ENCODE measurements around the gene ZCCHC17. TPM values are rescaled to one million over a fixed set of nuclear protein-coding genes. Genes with fewer than 3 reads are reported as not detected.
"Not testable (repeated sequence)": the region's sequence is repeated elsewhere in the genome, so short reads cannot be mapped to it uniquely, and the experiment has no call there.

Gene ZCCHC17
- total and polyA plus RNA-seq, 2 donors, result 32.6 to 35.4 TPM

- H3K4me3 ChIP-seq (ENCODE audit: low read length in 2 of 2), result no peak overlapping the region
- no peaks in the 10 kb centered on the region for H3K4me1 ChIP-seq (ENCODE audit: control insufficient read depth in 2 of 2, insufficient read depth in 2 of 2, low read length in 2 of 2)
- no peaks in the 10 kb centered on the region for H3K27me3 ChIP-seq (ENCODE audit: control insufficient read depth in 2 of 2, insufficient read depth in 1 of 2, low read length in 1 of 2)
- peaks cover 56 to 73% of the 10 kb centered on the region in 2 donors for H3K36me3 ChIP-seq (ENCODE audit: control insufficient read depth in 2 of 2, insufficient read depth in 2 of 2, low read length in 1 of 2)
- no peak overlapping the region for H3K27ac ChIP-seq (ENCODE audit: low read depth in 1 of 2, low read length in 1 of 2)
- no peaks in the 10 kb centered on the region for H3K9me3 ChIP-seq (ENCODE audit: control insufficient read depth in 2 of 2, insufficient read depth in 1 of 2, low read length in 1 of 2)
- WGBS, result 98% methylated on average over 3 of the region's 3 CpGs
- no peak for DNase-seq (ENCODE audit: low read depth in 6 of 9, low spot score in 9 of 9)
These were observed 33.4 kb upstream of the ZCCHC17 start for GRCh38 chr1:31263408-31263807.

- Histone ChIP-seq H3K27me3 (ENCODE audit: control insufficient read depth in 2 of 2, insufficient read depth in 1 of 2, low read length in 1 of 2) (no peaks in the 10 kb centered on the region), H3K36me3 (ENCODE audit: control insufficient read depth in 2 of 2, insufficient read depth in 2 of 2, low read length in 1 of 2) (peaks cover 58 to 74% of the 10 kb centered on the region in 2 donors), H3K27ac (ENCODE audit: low read depth in 1 of 2, low read length in 1 of 2) (no peak overlapping the region), H3K9me3 (ENCODE audit: control insufficient read depth in 2 of 2, insufficient read depth in 1 of 2, low read length in 1 of 2) (no peaks in the 10 kb centered on the region), H3K4me3 (ENCODE audit: low read length in 2 of 2) (no peak overlapping the region), H3K4me1 (ENCODE audit: control insufficient read depth in 2 of 2, insufficient read depth in 2 of 2, low read length in 2 of 2) (no peaks in the 10 kb centered on the region)
- 90% methylated on average over 1 of the region's 1 CpG for WGBS
- DNase-seq (ENCODE audit: low read depth in 6 of 9, low spot score in 9 of 9), result no peak
These were observed 31.9 kb upstream of the ZCCHC17 start for GRCh38 chr1:31264790-31265386.

- Histone ChIP-seq H3K9me3 (ENCODE audit: control insufficient read depth in 2 of 2, insufficient read depth in 1 of 2, low read length in 1 of 2) (no peaks in the 10 kb centered on the region), H3K36me3 (ENCODE audit: control insufficient read depth in 2 of 2, insufficient read depth in 2 of 2, low read length in 1 of 2) (peaks cover 59 to 79% of the 10 kb centered on the region in 2 donors), H3K4me3 (ENCODE audit: low read length in 2 of 2) (no peak overlapping the region), H3K4me1 (ENCODE audit: control insufficient read depth in 2 of 2, insufficient read depth in 2 of 2, low read length in 2 of 2) (no peaks in the 10 kb centered on the region), H3K27ac (ENCODE audit: low read depth in 1 of 2, low read length in 1 of 2) (no peak overlapping the region), H3K27me3 (ENCODE audit: control insufficient read depth in 2 of 2, insufficient read depth in 1 of 2, low read length in 1 of 2) (no peaks in the 10 kb centered on the region)
- DNase-seq (ENCODE audit: low read depth in 6 of 9, low spot score in 9 of 9), result no peak
- 94% methylated on average over 2 of the region's 2 CpGs for WGBS
These were observed 30.3 kb upstream of the ZCCHC17 start for GRCh38 chr1:31266547-31266946.

GRCh38 chr1:31272369-31272768, 24.5 kb upstream of the ZCCHC17 start:
- no peak overlapping the region for H3K27ac ChIP-seq (ENCODE audit: low read depth in 1 of 2, low read length in 1 of 2)
- 99% methylated on average over 3 of the region's 3 CpGs for WGBS
- H3K36me3 ChIP-seq (ENCODE audit: control insufficient read depth in 2 of 2, insufficient read depth in 2 of 2, low read length in 1 of 2), result peaks cover 52 to 68% of the 10 kb centered on the region in 2 donors

GRCh38 chr1:31273619-31274018, 23.2 kb upstream of the ZCCHC17 start:
- Histone ChIP-seq H3K27me3 (ENCODE audit: control insufficient read depth in 2 of 2, insufficient read depth in 1 of 2, low read length in 1 of 2) (no peaks in the 10 kb centered on the region), H3K36me3 (ENCODE audit: control insufficient read depth in 2 of 2, insufficient read depth in 2 of 2, low read length in 1 of 2) (peaks cover 48 to 68% of the 10 kb centered on the region in 2 donors), H3K4me3 (ENCODE audit: low read length in 2 of 2) (no peak overlapping the region), H3K27ac (ENCODE audit: low read depth in 1 of 2, low read length in 1 of 2) (no peak overlapping the region), H3K4me1 (ENCODE audit: control insufficient read depth in 2 of 2, insufficient read depth in 2 of 2, low read length in 2 of 2) (no peaks in the 10 kb centered on the region), H3K9me3 (ENCODE audit: control insufficient read depth in 2 of 2, insufficient read depth in 1 of 2, low read length in 1 of 2) (no peaks in the 10 kb centered on the region)
- 97% methylated on average over 2 of the region's 2 CpGs for WGBS
- DNase-seq (ENCODE audit: low read depth in 6 of 9, low spot score in 9 of 9), result no peak

More at GRCh38 chr1:31272369-31272768, 24.5 kb upstream of the ZCCHC17 start:
- Histone ChIP-seq H3K4me3 (ENCODE audit: low read length in 2 of 2) (no peak overlapping the region), H3K4me1 (ENCODE audit: control insufficient read depth in 2 of 2, insufficient read depth in 2 of 2, low read length in 2 of 2) (no peaks in the 10 kb centered on the region), H3K9me3 (ENCODE audit: control insufficient read depth in 2 of 2, insufficient read depth in 1 of 2, low read length in 1 of 2) (no peaks in the 10 kb centered on the region), H3K27me3 (ENCODE audit: control insufficient read depth in 2 of 2, insufficient read depth in 1 of 2, low read length in 1 of 2) (no peaks in the 10 kb centered on the region)
- DNase-seq (ENCODE audit: low read depth in 6 of 9, low spot score in 9 of 9), result no peak

- 99% methylated on average over 9 of the region's 9 CpGs for WGBS
- not testable (repeated sequence) for DNase-seq (ENCODE audit: low read depth in 6 of 9, low spot score in 9 of 9); H3K27ac ChIP-seq (ENCODE audit: low read depth in 1 of 2, low read length in 1 of 2); H3K4me3 ChIP-seq (ENCODE audit: low read length in 2 of 2); H3K27me3 ChIP-seq (ENCODE audit: control insufficient read depth in 2 of 2, insufficient read depth in 1 of 2, low read length in 1 of 2); H3K4me1 ChIP-seq (ENCODE audit: control insufficient read depth in 2 of 2, insufficient read depth in 2 of 2, low read length in 2 of 2); H3K9me3 ChIP-seq (ENCODE audit: control insufficient read depth in 2 of 2, insufficient read depth in 1 of 2, low read length in 1 of 2)
- H3K36me3 ChIP-seq (ENCODE audit: control insufficient read depth in 2 of 2, insufficient read depth in 2 of 2, low read length in 1 of 2), result peaks cover 34 to 69% of the 10 kb centered on the region in 2 donors
These were observed 14.4 kb upstream of the ZCCHC17 start for GRCh38 chr1:31282426-31282825.

GRCh38 chr1:31287791-31288190, 9.0 kb upstream of the ZCCHC17 start:
- DNase-seq (ENCODE audit: low read depth in 6 of 9, low spot score in 9 of 9); H3K27ac ChIP-seq (ENCODE audit: low read depth in 1 of 2, low read length in 1 of 2); H3K9me3 ChIP-seq (ENCODE audit: control insufficient read depth in 2 of 2, insufficient read depth in 1 of 2, low read length in 1 of 2); H3K4me3 ChIP-seq (ENCODE audit: low read length in 2 of 2); H3K4me1 ChIP-seq (ENCODE audit: control insufficient read depth in 2 of 2, insufficient read depth in 2 of 2, low read length in 2 of 2); H3K27me3 ChIP-seq (ENCODE audit: control insufficient read depth in 2 of 2, insufficient read depth in 1 of 2, low read length in 1 of 2): not testable (repeated sequence)
- WGBS, result 98% methylated on average over 4 of the region's 4 CpGs
- H3K36me3 ChIP-seq (ENCODE audit: control insufficient read depth in 2 of 2, insufficient read depth in 2 of 2, low read length in 1 of 2), result peaks cover 36 to 79% of the 10 kb centered on the region in 2 donors

- H3K36me3 ChIP-seq (ENCODE audit: control insufficient read depth in 2 of 2, insufficient read depth in 2 of 2, low read length in 1 of 2), result peaks cover 36 to 78% of the 10 kb centered on the region in 2 donors
These were observed 7.8 kb upstream of the ZCCHC17 start for GRCh38 chr1:31289021-31289420.

GRCh38 chr1:31295874-31296485, 852 bp upstream of the ZCCHC17 start:
- Histone ChIP-seq H3K4me1 (ENCODE audit: control insufficient read depth in 2 of 2, insufficient read depth in 2 of 2, low read length in 2 of 2) (peaks cover 9 to 22% of the 10 kb centered on the region in 2 donors), H3K27ac (ENCODE audit: low read depth in 1 of 2, low read length in 1 of 2) (peak overlapping the region; percentile 85 to 91), H3K4me3 (ENCODE audit: low read length in 2 of 2) (peak overlapping the region; percentile 72 to 94)

More at GRCh38 chr1:31289021-31289420, 7.8 kb upstream of the ZCCHC17 start:
- no peak for DNase-seq (ENCODE audit: low read depth in 6 of 9, low spot score in 9 of 9)
- WGBS, result 72% methylated on average over 4 of the region's 4 CpGs
- Histone ChIP-seq H3K27me3 (ENCODE audit: control insufficient read depth in 2 of 2, insufficient read depth in 1 of 2, low read length in 1 of 2) (no peaks in the 10 kb centered on the region), H3K4me1 (ENCODE audit: control insufficient read depth in 2 of 2, insufficient read depth in 2 of 2, low read length in 2 of 2) (no peaks in the 10 kb centered on the region), H3K9me3 (ENCODE audit: control insufficient read depth in 2 of 2, insufficient read depth in 1 of 2, low read length in 1 of 2) (no peaks in the 10 kb centered on the region), H3K27ac (ENCODE audit: low read depth in 1 of 2, low read length in 1 of 2) (no peak overlapping the region), H3K4me3 (ENCODE audit: low read length in 2 of 2) (no peak overlapping the region)

More at GRCh38 chr1:31295874-31296485, 852 bp upstream of the ZCCHC17 start:
- no peaks in the 10 kb centered on the region for H3K9me3 ChIP-seq (ENCODE audit: control insufficient read depth in 2 of 2, insufficient read depth in 1 of 2, low read length in 1 of 2)
- WGBS, result 25% methylated on average over 17 of the region's 17 CpGs
- peak in 1 of 9 donors; percentile 7 for DNase-seq (ENCODE audit: low read depth in 6 of 9, low spot score in 9 of 9)
- peaks cover 16 to 31% of the 10 kb centered on the region in 2 donors for H3K36me3 ChIP-seq (ENCODE audit: control insufficient read depth in 2 of 2, insufficient read depth in 2 of 2, low read length in 1 of 2)
- H3K27me3 ChIP-seq (ENCODE audit: control insufficient read depth in 2 of 2, insufficient read depth in 1 of 2, low read length in 1 of 2), result no peaks in the 10 kb centered on the region
